H9 (cell line): ENCODE data around the gene GPHN. TPM values are rescaled to one million over a fixed set of nuclear protein-coding genes. Genes with fewer than 3 reads are reported as not detected.

Experiments
- DNase-seq: peaks from one replicate; pipeline ENCODE4 v3.0.0-alpha.2; 2017
- H2AFZ ChIP-seq: one replicate; pipeline ENCODE4 v1.6.1; 2013; ENCODE audit warnings: mild to moderate bottlenecking, low read length, control low read depth, moderate library complexity
- H2AK5ac ChIP-seq: 2 replicates; pipeline ENCODE4 v1.6.1; 2013; ENCODE audit warnings: low read length, control low read depth, mixed read lengths; ENCODE audit not compliant: insufficient read length
- H2BK120ac ChIP-seq: one replicate; pipeline ENCODE4 v1.6.1; 2013; ENCODE audit warnings: low read depth, mild to moderate bottlenecking, low read length, control low read depth, inconsistent platforms; ENCODE audit not compliant: poor library complexity, severe bottlenecking
- H2BK12ac ChIP-seq: 2 replicates; pipeline ENCODE4 v1.6.1; 2013; ENCODE audit warnings: low read length, control low read depth, mixed read lengths, low read depth; ENCODE audit not compliant: insufficient read length
- H2BK15ac ChIP-seq: 2 replicates; pipeline ENCODE4 v1.6.1; 2013; ENCODE audit warnings: low read depth, low read length, control low read depth
- H2BK20ac ChIP-seq: one replicate; pipeline ENCODE4 v1.6.1; 2013; ENCODE audit warnings: low read depth, mild to moderate bottlenecking, low read length, control low read depth, inconsistent platforms; ENCODE audit not compliant: poor library complexity, severe bottlenecking
- H2BK5ac ChIP-seq: 2 replicates; pipeline ENCODE4 v1.6.1; 2013; ENCODE audit warnings: low read length, control low read depth, mixed read lengths; ENCODE audit not compliant: insufficient read length
- H3K14ac ChIP-seq: 2 replicates; pipeline ENCODE4 v1.6.1; 2013; ENCODE audit warnings: low read length, control low read depth; ENCODE audit not compliant: insufficient read depth
- H3K18ac ChIP-seq: 2 replicates; pipeline ENCODE4 v1.6.1; 2013; ENCODE audit warnings: low read depth, mild to moderate bottlenecking, mixed read lengths, low read length, control low read depth; ENCODE audit not compliant: insufficient read length
- H3K23ac ChIP-seq: 2 replicates; pipeline ENCODE4 v1.6.1; 2013; ENCODE audit warnings: low read length, control low read depth, mixed read lengths, low read depth; ENCODE audit not compliant: insufficient read length
- H3K23me2 ChIP-seq: 2 replicates; pipeline ENCODE4 v1.6.1; 2013; ENCODE audit warnings: low read depth, mild to moderate bottlenecking, mixed read lengths, low read length, control low read depth; ENCODE audit not compliant: insufficient read length, poor library complexity, severe bottlenecking
- H3K27ac ChIP-seq: 2 replicates; pipeline ENCODE4 v1.5.1; 2013; ENCODE audit warnings: low read length, control low read depth, mixed read lengths, low read depth; ENCODE audit not compliant: insufficient read length
- H3K27me3 ChIP-seq: 2 replicates; pipeline ENCODE4 v1.6.1; 2013; ENCODE audit warnings: low read length, control low read depth, inconsistent platforms; ENCODE audit not compliant: insufficient read depth
- H3K4ac ChIP-seq: 2 replicates; pipeline ENCODE4 v1.6.1; 2013; ENCODE audit warnings: low read depth, mild to moderate bottlenecking, control low read depth, inconsistent platforms, low read length, moderate library complexity
- H3K4me1 ChIP-seq: 2 replicates; pipeline ENCODE4 v1.6.1; 2013; ENCODE audit warnings: low read length, control low read depth, inconsistent platforms; ENCODE audit not compliant: insufficient read depth
- H3K4me2 ChIP-seq: 2 replicates; pipeline ENCODE4 v1.6.1; 2013; ENCODE audit warnings: low read length, control low read depth, mixed read lengths; ENCODE audit not compliant: insufficient read length, insufficient read depth
- H3K56ac ChIP-seq: 2 replicates; pipeline ENCODE4 v1.6.1; 2013; ENCODE audit warnings: low read depth, mild to moderate bottlenecking, mixed read lengths, low read length, control low read depth; ENCODE audit not compliant: insufficient read length
- H3K79me1 ChIP-seq: 2 replicates; pipeline ENCODE4 v1.6.1; 2013; ENCODE audit warnings: low read depth, mild to moderate bottlenecking, moderate library complexity, low read length, control low read depth, inconsistent platforms; ENCODE audit not compliant: insufficient read depth, poor library complexity, severe bottlenecking
- H3K79me2 ChIP-seq: 2 replicates; pipeline ENCODE4 v1.6.1; 2013; ENCODE audit warnings: low read length, control low read depth, inconsistent platforms; ENCODE audit not compliant: insufficient read depth
- H3K9ac ChIP-seq: 2 replicates; pipeline ENCODE4 v1.6.1; 2013; ENCODE audit warnings: low read length, control low read depth, mixed read lengths; ENCODE audit not compliant: insufficient read length; ENCODE audit errors: extremely low read depth
- H3K9me3 ChIP-seq: one replicate; pipeline ENCODE4 v1.6.1; 2013; ENCODE audit warnings: low read depth, low read length, inconsistent platforms; ENCODE audit not compliant: control insufficient read depth
- H3T11ph ChIP-seq: one replicate; pipeline ENCODE4 v1.6.1; 2013; ENCODE audit warnings: mild to moderate bottlenecking, low read length, control low read depth, inconsistent platforms
- H4K20me1 ChIP-seq: one replicate; pipeline ENCODE4 v1.6.1; 2013; ENCODE audit not compliant: control insufficient read depth, insufficient read length, insufficient read depth
- H4K5ac ChIP-seq: 2 replicates; pipeline ENCODE4 v1.6.1; 2013; ENCODE audit warnings: low read depth, mild to moderate bottlenecking, mixed read lengths, low read length, control low read depth; ENCODE audit not compliant: insufficient read length
- H4K8ac ChIP-seq: replicated peaks from 2 replicates; pipeline ENCODE4 v1.6.1; 2013; ENCODE audit warnings: low read length, control low read depth, mixed read lengths, low read depth; ENCODE audit not compliant: insufficient read length
- H4K91ac ChIP-seq: 2 replicates; pipeline ENCODE4 v1.6.1; 2013; ENCODE audit warnings: low read depth, mild to moderate bottlenecking, moderate library complexity, mixed read lengths, low read length, control low read depth; ENCODE audit not compliant: insufficient read length
- H3K27ac Mint-ChIP-seq, 3 experiments: 2 replicates in 2 of 3; 3 replicates in 1 of 3; pipeline ENCODE4 v1.8.0; 2020 to 2021; ENCODE audit warnings: mixed read lengths in 3 of 3, mild to moderate bottlenecking in 1 of 3, moderate library complexity in 1 of 3
- H3K27me3 Mint-ChIP-seq: 2 replicates; pipeline ENCODE4 v1.8.0; 2021; ENCODE audit warnings: low read depth, mild to moderate bottlenecking, moderate library complexity, mixed read lengths
- H3K36me3 Mint-ChIP-seq, 3 experiments: 2 replicates in 2 of 3; 3 replicates in 1 of 3; pipeline ENCODE4 v1.8.0; 2020 to 2021; ENCODE audit warnings: low read depth in 3 of 3, mixed read lengths in 3 of 3; ENCODE audit not compliant: insufficient read depth in 1 of 3
- H3K4me1 Mint-ChIP-seq, 2 experiments: 2 replicates each; pipeline ENCODE4 v1.8.0; 2020; ENCODE audit warnings: mixed read lengths in 2 of 2
- H3K4me3 Mint-ChIP-seq, 2 experiments: 2 replicates in 1 of 2; 3 replicates in 1 of 2; pipeline ENCODE4 v1.8.0; 2020 to 2021; ENCODE audit warnings: mild to moderate bottlenecking in 2 of 2, mixed read lengths in 2 of 2, moderate library complexity in 1 of 2
- H3K9me3 Mint-ChIP-seq, 2 experiments: 2 replicates in 1 of 2; 3 replicates in 1 of 2; pipeline ENCODE4 v1.8.0; 2020; ENCODE audit warnings: mild to moderate bottlenecking in 2 of 2, mixed read lengths in 2 of 2, moderate library complexity in 1 of 2
- WGBS: extraction: QIAGEN DNeasy Blood & Tissue Kit; methylation state at CpG from one replicate; pipeline ENCODE4 v1.1.7; 2013; ENCODE audit warnings: missing lambda C conversion rate, low lambda C conversion rate, mixed read lengths; ENCODE audit not compliant: insufficient read length; ENCODE audit errors: extremely low coverage; 5-methylcytosine and 5-hydroxymethylcytosine counted together
- total RNA-seq: library from RNA; stranded (reverse); gene quantifications from 2 replicates; pipeline ENCODE4 v1.2.1, GENCODE V29; 2021
- TF ChIP-seq, protein P1 (sequence below): fragments of 200-600 bp; sonication (generic); conservative IDR thresholded peaks from 3 replicates; pipeline ENCODE4 v1.8.0; 2021; ENCODE audit warnings: antibody characterized with exemption, mild to moderate bottlenecking

The GPHN gene
- total RNA-seq, 1 experiment from 2014 or later = 16.1 TPM

DNA sequence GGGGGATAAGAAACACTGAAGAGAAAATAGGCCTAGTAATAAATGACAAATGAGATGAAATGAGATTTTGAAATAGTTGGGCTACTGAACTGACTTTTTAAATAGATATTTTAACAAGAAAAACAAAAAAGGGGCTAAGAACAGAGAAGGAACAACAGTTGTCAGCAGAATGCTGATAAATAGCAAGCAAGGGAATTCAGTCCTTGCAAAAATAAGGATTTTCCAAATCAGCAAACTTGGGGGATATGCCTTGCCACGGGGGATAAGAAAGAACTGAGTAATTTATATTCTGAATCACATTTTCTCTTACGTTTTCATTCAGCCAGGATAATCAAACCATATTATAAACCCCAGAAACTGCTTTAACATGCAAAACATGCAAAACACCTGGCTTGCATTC lies 34.7 kb upstream of the GPHN start:
- Histone ChIP-seq H3K79me1 (no peaks in the 10 kb centered on the region), H3K23ac (no peak overlapping the region), H3K18ac (no peak overlapping the region), H3T11ph (no peak overlapping the region), H2BK12ac (no peak overlapping the region), H3K4me2 (no peak overlapping the region), H3K27me3 (no peaks in the 10 kb centered on the region), H4K8ac (no peak overlapping the region), H2AK5ac (no peak overlapping the region), H3K9me3 (peaks cover 6% of the 10 kb centered on the region), H3K9ac (no peak overlapping the region), H4K5ac (no peak overlapping the region), H3K4ac (no peak overlapping the region), H3K56ac (no peak overlapping the region), H2AFZ (no peak overlapping the region), H4K91ac (no peak overlapping the region), H2BK15ac (no peak overlapping the region), H4K20me1 (no peaks in the 10 kb centered on the region), H3K27ac (no peak overlapping the region), H2BK120ac (no peak overlapping the region), H3K14ac (no peak overlapping the region), H2BK5ac (no peak overlapping the region), H2BK20ac (no peak overlapping the region), H3K79me2 (no peaks in the 10 kb centered on the region), H3K4me1 (no peaks in the 10 kb centered on the region), H3K23me2 (no peaks in the 10 kb centered on the region)
- H3K4me3 Mint-ChIP-seq = no peak overlapping the region
- TF ChIP-seq, protein P1, sequence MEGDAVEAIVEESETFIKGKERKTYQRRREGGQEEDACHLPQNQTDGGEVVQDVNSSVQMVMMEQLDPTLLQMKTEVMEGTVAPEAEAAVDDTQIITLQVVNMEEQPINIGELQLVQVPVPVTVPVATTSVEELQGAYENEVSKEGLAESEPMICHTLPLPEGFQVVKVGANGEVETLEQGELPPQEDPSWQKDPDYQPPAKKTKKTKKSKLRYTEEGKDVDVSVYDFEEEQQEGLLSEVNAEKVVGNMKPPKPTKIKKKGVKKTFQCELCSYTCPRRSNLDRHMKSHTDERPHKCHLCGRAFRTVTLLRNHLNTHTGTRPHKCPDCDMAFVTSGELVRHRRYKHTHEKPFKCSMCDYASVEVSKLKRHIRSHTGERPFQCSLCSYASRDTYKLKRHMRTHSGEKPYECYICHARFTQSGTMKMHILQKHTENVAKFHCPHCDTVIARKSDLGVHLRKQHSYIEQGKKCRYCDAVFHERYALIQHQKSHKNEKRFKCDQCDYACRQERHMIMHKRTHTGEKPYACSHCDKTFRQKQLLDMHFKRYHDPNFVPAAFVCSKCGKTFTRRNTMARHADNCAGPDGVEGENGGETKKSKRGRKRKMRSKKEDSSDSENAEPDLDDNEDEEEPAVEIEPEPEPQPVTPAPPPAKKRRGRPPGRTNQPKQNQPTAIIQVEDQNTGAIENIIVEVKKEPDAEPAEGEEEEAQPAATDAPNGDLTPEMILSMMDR = no peak
- no peak for DNase-seq
- H3K4me1 Mint-ChIP-seq = no peaks in the 10 kb centered on the region
- peaks cover 6 to 21% (median 17%) of the 10 kb centered on the region in 3 experiments; a peak in 6 of 7 replicates for H3K36me3 Mint-ChIP-seq
- H3K9me3 Mint-ChIP-seq = peaks cover 39 to 47% of the 10 kb centered on the region in 2 experiments
- no CpG with 5 or more reads among the region's 2 CpGs for WGBS
- no peaks in the 10 kb centered on the region for H3K27me3 Mint-ChIP-seq
- H3K27ac Mint-ChIP-seq = no peak overlapping the region
